Panc1 (cell line): ENCODE measurements around the gene NET1. TPM values are rescaled to one million over a fixed set of nuclear protein-coding genes. Genes with fewer than 3 reads are reported as not detected.

Experiments used
- total RNA-seq: library from RNA; stranded (reverse); gene quantifications from one replicate; pipeline ENCODE4 v1.2.1, GENCODE V29; 2021; ENCODE audit not compliant: unreplicated experiment

NET1 gene
- total RNA-seq, 1 experiment from 2014 or later = 28.6 TPM

Other genes with a start within 250 kb of the NET1 start
- gene AKR1C8, start 227.4 kb upstream of the NET1 start, total RNA-seq = not detected
- not detected for gene AKR1C4, start 215.7 kb upstream of the NET1 start, total RNA-seq
- gene UCN3, start 47.6 kb upstream of the NET1 start, total RNA-seq = not detected
- not detected for gene TUBAL3, start 7.7 kb upstream of the NET1 start, total RNA-seq
- gene CALML5, start 87.0 kb downstream of the NET1 start, total RNA-seq = not detected
- gene CALML3, start 112.4 kb downstream of the NET1 start, total RNA-seq = not detected